Keratinocyte (primary cell): ENCODE results near the gene ARHGEF16. TPM values are rescaled to one million over a fixed set of nuclear protein-coding genes. Genes with fewer than 3 reads are reported as not detected.
A peak's percentile ranks its signal among the peaks of the same experiment; 100 is the strongest.

ENCODE experiments used
- DNase-seq: peaks from one replicate; pipeline ENCODE4 v3.0.0-alpha.2; 2011; ENCODE audit warnings: low read depth, missing footprints, low spot score
- FAIRE-seq: peaks from 2 replicates; lab custom pipeline; 2011; peaks lifted over from hg19 to GRCh38; lab: Jason Lieb, UNC
- H2AFZ ChIP-seq: 2 replicates; pipeline ENCODE4 v1.6.0; 2012; ENCODE audit warnings: low read length, control low read depth, inconsistent platforms; ENCODE audit not compliant: control insufficient read depth
- H3K27ac ChIP-seq: 2 replicates; pipeline ENCODE4 v1.5.1; 2011; ENCODE audit warnings: low read length; ENCODE audit not compliant: control insufficient read depth, insufficient read depth
- H3K27me3 ChIP-seq: 3 replicates; pipeline ENCODE4 v1.6.0; 2011; ENCODE audit warnings: low read length; ENCODE audit not compliant: control insufficient read depth, insufficient read depth; ENCODE audit errors: extremely low read depth
- H3K36me3 ChIP-seq, 2 experiments: 2 replicates in 1 of 2; 3 replicates in 1 of 2; pipeline ENCODE4 v1.5.1; 2011; ENCODE audit warnings: low read length in 2 of 2, mild to moderate bottlenecking in 1 of 2; ENCODE audit not compliant: control insufficient read depth in 2 of 2, insufficient read depth in 2 of 2; ENCODE audit errors: extremely low read depth in 1 of 2
- H3K4me1 ChIP-seq: 3 replicates; pipeline ENCODE4 v1.5.1; 2011; ENCODE audit warnings: low read length; ENCODE audit not compliant: control insufficient read depth, insufficient read depth; ENCODE audit errors: extremely low read depth
- H3K4me2 ChIP-seq: 3 replicates; pipeline ENCODE4 v1.6.0; 2011; ENCODE audit warnings: low read depth, low read length; ENCODE audit not compliant: control insufficient read depth, insufficient read depth; ENCODE audit errors: extremely low read depth
- H3K4me3 ChIP-seq, 3 experiments: fragments of 200-600 bp in 1 of 3; sonication (generic) in 1 of 3; 2 replicates in 2 of 3; 3 replicates in 1 of 3; pipeline ENCODE4 v1.5.1; 2011 to 2016; ENCODE audit warnings: low read length in 3 of 3, mild to moderate bottlenecking in 3 of 3, control low read depth in 2 of 3, inconsistent platforms in 1 of 3, low read depth in 1 of 3, mixed read lengths in 1 of 3, mixed run types in 1 of 3, moderate library complexity in 1 of 3; ENCODE audit not compliant: control insufficient read depth in 2 of 3, insufficient read depth in 2 of 3; ENCODE audit errors: extremely low read depth in 1 of 3
- H3K79me2 ChIP-seq: 2 replicates; pipeline ENCODE4 v1.6.0; 2012; ENCODE audit warnings: low read length; ENCODE audit not compliant: control insufficient read depth, insufficient read depth
- H3K9ac ChIP-seq: 3 replicates; pipeline ENCODE4 v1.6.0; 2011; ENCODE audit warnings: low read length; ENCODE audit not compliant: control insufficient read depth, insufficient read depth; ENCODE audit errors: extremely low read depth
- H3K9me1 ChIP-seq: 3 replicates; pipeline ENCODE4 v1.6.0; 2011; ENCODE audit warnings: low read length; ENCODE audit not compliant: control insufficient read depth, insufficient read depth; ENCODE audit errors: extremely low read depth
- H3K9me3 ChIP-seq: 2 replicates; pipeline ENCODE4 v1.5.1; 2012; ENCODE audit warnings: low read depth, low read length; ENCODE audit not compliant: control insufficient read depth
- H4K20me1 ChIP-seq: 3 replicates; pipeline ENCODE4 v1.6.0; 2011; ENCODE audit warnings: low read length; ENCODE audit not compliant: control insufficient read depth, insufficient read depth; ENCODE audit errors: extremely low read depth
- EZH2 ChIP-seq: IDR thresholded peaks from one replicate; pipeline ENCODE4 v1.6.1; 2012; ENCODE audit warnings: inconsistent platforms, mild to moderate bottlenecking, low read length, moderate library complexity
- dilution Hi-C: fragments of 300-500 bp; cut with MboI; formaldehyde crosslinking; loops from one replicate; pipeline ENCODE4 v1.7.0; 2020; ENCODE audit warnings: low sequenced_read_pairs; ENCODE audit not compliant: extremely low pct_ligation_motif_present
- polyA plus RNA-seq, 5 experiments: library from polyadenylated mRNA; depleted of rRNA in 3 of 5; stranded (reverse) in 3 of 5; stranded (forward) in 1 of 5; unstranded in 1 of 5; fragments of >200 nt; gene quantifications; 1 replicate in 1 of 5; 2 replicates in 3 of 5; 3 replicates in 1 of 5; pipeline versions ENCODE4 v1.2.1 to v1.2.3, GENCODE V29; 2011 to 2012; ENCODE audit warnings: missing spikeins in 2 of 5, low read depth in 1 of 5, low replicate concordance in 1 of 5
- TF ChIP-seq, protein P1 (sequence below), 3 experiments: IDR thresholded peaks in 1 of 3; conservative IDR thresholded peaks in 1 of 3; optimal IDR thresholded peaks in 1 of 3; 2 replicates in 2 of 3; 3 replicates in 1 of 3; pipeline versions ENCODE3 to v1.5.1; 2011; ENCODE audit warnings: low read length in 3 of 3, mild to moderate bottlenecking in 3 of 3, moderate library complexity in 2 of 3, control low read depth in 1 of 3, inconsistent platforms in 1 of 3; ENCODE audit not compliant: insufficient read depth in 2 of 3; ENCODE audit errors: extremely low read depth in 1 of 3

Gene ARHGEF16
- polyA plus RNA-seq, 1 donor (not counting 4 experiments of a cell fraction or from before 2014, with no cell fraction given) = 6.2 TPM

- Histone ChIP-seq H3K4me2 (no peak overlapping the region), H3K27me3 (no peaks in the 10 kb centered on the region), H3K9me1 (no peaks in the 10 kb centered on the region), H3K79me2 (no peaks in the 10 kb centered on the region), H3K27ac (no peak overlapping the region), H2AFZ (no peak overlapping the region), H3K9ac (no peak overlapping the region), H3K4me3 (no peak overlapping the region), H3K9me3 (peaks cover 2% of the 10 kb centered on the region), H3K4me1 (peaks cover 3% of the 10 kb centered on the region), H4K20me1 (no peaks in the 10 kb centered on the region), H3K36me3 (no peaks in the 10 kb centered on the region)
- TF ChIP-seq EZH2 = no peak
- TF ChIP-seq, protein P1, sequence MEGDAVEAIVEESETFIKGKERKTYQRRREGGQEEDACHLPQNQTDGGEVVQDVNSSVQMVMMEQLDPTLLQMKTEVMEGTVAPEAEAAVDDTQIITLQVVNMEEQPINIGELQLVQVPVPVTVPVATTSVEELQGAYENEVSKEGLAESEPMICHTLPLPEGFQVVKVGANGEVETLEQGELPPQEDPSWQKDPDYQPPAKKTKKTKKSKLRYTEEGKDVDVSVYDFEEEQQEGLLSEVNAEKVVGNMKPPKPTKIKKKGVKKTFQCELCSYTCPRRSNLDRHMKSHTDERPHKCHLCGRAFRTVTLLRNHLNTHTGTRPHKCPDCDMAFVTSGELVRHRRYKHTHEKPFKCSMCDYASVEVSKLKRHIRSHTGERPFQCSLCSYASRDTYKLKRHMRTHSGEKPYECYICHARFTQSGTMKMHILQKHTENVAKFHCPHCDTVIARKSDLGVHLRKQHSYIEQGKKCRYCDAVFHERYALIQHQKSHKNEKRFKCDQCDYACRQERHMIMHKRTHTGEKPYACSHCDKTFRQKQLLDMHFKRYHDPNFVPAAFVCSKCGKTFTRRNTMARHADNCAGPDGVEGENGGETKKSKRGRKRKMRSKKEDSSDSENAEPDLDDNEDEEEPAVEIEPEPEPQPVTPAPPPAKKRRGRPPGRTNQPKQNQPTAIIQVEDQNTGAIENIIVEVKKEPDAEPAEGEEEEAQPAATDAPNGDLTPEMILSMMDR (optimal IDR thresholded peaks at IDR 0.05 in 1 of 3, IDR thresholded peaks at IDR 0.05 in 1 of 3, conservative IDR thresholded peaks at IDR 0.05 in 1 of 3; ENCODE audit: extremely low read depth in 1 of 3, insufficient read depth in 2 of 3, low read length in 3 of 3) = peak; percentile 73 to 99 (median 94)
- dilution Hi-C loops = no loop called here
- DNase-seq = no peak
- FAIRE-seq = no peak
Measured at GRCh38 chr1:3491291-3492246, 37.1 kb downstream of the ARHGEF16 start.

GRCh38 chr1:3492545-3493246 lies 38.2 kb downstream of the ARHGEF16 start:
- FAIRE-seq (no peak), DNase-seq (no peak)
- H2AFZ ChIP-seq = no peak overlapping the region
- no peaks in the 10 kb centered on the region for H3K79me2 ChIP-seq
- H3K4me3 ChIP-seq = no peak overlapping the region
- H3K27ac ChIP-seq = no peak overlapping the region
- no peak overlapping the region for H3K4me2 ChIP-seq
- peaks cover 3% of the 10 kb centered on the region for H3K4me1 ChIP-seq
- no peaks in the 10 kb centered on the region for H3K9me1 ChIP-seq
- H3K9me3 ChIP-seq = peaks cover 2% of the 10 kb centered on the region
- TF ChIP-seq, protein P1 (optimal IDR thresholded peaks at IDR 0.05 in 1 of 3, IDR thresholded peaks at IDR 0.05 in 1 of 3, conservative IDR thresholded peaks at IDR 0.05 in 1 of 3; ENCODE audit: extremely low read depth in 1 of 3, insufficient read depth in 2 of 3, low read length in 3 of 3) = no peak
- no peak for TF ChIP-seq EZH2
- H3K9ac ChIP-seq = no peak overlapping the region
- H4K20me1 ChIP-seq = no peaks in the 10 kb centered on the region
- dilution Hi-C loops = no loop called here
- no peaks in the 10 kb centered on the region for H3K36me3 ChIP-seq
- no peaks in the 10 kb centered on the region for H3K27me3 ChIP-seq
